CD4-positive, alpha-beta T cell treated with Interleukin-17A for 4 hours (primary cell): ENCODE results near the gene DLL3.

Source experiments
- DNase-seq: peaks from one replicate; pipeline ENCODE4 v3.0.0-alpha.2; 2020; ENCODE audit warnings: mixed read lengths

Gene DLL3

DNA sequence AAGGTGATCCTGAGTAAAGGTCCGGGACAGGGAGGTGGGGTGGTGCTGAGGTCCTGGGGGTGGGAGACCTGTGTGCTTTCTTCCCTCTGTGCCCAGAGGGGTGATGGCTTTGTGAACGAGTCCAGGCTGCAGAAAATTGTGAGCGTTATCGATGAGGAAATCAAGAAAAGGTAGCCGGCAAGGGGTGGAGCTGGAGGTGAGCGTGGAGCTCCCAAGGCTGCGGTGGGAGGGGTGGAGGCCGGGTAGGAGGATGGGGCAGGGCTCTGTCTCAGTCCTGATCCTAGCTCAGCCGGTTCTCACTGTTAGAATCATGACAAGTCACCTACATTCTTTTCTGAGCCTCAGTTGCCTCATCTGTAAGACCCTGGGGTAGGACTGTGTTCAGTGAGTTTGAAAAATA is 20.2 kb downstream of the DLL3 start:
- no peak for DNase-seq

DNA sequence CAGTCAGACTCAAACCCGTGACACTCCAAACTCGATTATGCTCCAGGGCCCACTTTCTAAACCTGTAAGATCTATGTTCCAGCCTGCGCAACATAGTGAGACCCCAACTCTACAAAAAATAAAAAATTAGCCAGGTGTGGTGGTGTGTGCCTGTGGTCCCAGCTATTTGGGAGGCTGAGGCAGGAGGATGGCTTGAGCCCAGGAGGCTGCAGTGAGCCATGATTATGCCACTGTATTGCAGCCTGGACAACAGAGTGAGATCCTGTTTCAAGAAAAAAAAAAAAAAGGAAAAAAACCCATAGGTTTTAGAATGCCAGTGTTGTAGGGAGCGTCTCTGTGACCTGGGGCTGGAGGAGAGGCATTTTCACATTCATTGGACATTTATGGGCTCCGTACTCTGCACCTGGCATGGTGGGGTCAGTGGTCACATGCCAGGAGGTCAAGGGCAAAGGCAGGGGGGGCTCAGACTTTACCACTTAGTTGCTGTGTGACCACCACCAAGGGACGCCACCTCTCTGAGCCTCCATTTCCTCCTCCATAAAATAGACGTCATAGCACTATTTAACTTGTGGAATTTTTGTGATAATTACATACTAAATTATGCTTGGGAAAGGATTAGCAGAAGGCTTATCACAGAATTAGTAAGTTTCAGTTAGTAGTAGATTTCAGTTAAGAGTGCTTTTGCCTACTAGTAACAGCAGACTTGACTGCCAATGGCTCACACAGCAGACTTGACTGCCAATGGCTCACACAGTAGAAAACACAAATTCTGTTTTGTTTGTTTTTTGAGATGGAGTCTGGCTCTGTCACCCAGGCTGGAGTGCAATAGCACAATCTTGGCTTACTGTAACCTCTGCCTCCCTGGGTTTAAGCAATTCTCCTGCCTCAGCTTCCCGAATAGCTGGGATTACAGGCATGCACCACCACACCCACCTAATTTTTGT is 22.1 kb downstream of the DLL3 start:
- no peak for DNase-seq

DNA sequence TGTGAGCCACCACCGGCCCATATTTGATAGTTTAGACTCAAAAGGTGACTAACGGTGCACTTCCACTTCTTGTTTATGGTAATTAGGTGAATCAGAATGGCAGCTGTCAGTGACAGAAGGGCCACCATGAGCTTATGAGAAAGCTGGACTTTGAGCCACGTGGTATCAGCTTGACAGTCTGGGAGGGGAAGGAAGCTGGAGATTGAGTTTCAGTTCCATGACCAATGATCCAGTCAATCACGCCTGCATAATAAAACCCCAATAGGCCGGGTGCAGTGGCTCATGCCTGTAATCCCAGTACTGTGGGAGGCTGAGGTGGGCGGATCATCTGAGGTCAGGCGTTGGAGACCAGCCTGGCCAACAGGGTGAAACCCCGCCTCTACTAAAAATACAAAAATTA is 25.7 kb downstream of the DLL3 start:
- no peak for DNase-seq

DNA sequence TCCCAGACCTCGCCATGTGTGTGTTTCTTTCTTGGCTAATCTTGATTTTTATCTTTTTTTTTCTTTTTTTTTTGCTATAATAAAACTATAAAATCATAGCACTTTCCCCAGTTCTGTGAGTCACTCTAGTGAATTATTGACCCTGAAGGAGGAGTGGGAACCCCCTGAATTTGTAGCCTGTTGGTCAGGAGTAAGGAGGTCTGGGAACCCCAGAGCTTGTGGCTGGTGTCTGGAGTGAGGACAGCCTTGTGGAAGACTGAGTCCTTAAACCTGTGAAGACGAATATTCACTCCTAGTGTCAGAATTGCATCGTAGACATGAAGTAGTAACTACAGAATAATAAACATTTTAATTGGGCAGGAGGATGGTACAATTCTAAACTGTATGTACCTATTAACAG is 26.5 kb downstream of the DLL3 start:
- no peak for DNase-seq

DNA sequence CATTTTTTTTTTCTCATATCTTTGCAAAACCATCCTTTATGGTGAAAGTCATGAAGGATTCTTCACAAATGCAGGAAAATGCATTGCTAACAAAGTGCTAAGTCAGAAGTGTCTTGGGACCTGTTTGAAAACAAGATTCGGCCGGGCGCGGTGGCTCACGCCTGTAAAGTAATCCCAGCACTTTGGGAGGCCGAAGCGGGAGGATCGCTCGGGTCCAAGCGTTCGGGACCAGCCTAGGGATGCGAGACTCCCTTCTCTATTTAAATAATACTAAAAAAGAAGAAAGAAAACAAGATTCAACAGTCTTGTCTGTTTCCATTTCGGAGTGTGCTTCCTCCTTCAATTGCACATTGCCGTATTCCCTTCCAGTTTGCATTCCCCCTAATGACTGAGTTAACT is 33.1 kb downstream of the DLL3 start:
- no peak for DNase-seq

DNA sequence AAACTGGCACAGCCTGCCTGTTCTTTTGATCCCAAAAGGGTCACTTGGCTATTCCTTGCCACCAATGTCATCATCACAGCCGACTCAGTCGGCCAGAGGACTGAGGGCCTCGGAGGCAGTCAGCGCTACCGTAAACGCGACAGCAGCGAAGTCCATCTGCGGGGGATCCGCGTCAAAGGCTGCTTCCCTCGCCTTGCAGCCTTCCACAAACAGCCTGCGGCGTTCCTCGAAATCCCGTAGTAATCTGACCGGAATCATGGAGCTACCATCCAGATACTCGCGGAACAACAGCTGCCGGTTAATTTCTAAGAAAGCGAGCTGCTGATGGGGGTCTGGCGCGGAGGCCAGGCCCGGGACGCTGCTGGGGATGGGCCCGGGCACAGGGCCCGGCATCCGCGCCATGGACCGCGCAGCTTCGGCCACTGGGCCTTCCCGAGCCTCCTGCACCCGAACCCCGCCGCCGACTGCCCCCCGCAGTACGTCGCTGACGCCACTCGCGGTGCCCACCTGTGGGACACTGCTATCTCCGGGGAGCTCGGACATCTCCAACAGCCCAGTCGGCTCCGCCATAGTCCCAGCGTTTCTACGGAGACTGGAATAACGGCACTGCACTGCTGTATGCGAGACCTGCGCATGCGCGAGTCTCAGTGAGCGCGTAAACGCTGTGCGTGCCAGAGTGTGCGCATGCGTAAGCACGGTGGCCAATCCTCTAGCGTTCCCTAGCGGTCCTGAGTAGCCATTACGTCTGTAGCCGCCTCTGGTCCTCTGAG is 33.7 kb downstream of the DLL3 start, which contains the start of gene EID2B:
EID2B (minus strand) TSS at position 620 of the 770 bp plus-strand sequence; CDS start at position 570, 50 bp downstream.
- DNase-seq: peak; percentile 96

DNA sequence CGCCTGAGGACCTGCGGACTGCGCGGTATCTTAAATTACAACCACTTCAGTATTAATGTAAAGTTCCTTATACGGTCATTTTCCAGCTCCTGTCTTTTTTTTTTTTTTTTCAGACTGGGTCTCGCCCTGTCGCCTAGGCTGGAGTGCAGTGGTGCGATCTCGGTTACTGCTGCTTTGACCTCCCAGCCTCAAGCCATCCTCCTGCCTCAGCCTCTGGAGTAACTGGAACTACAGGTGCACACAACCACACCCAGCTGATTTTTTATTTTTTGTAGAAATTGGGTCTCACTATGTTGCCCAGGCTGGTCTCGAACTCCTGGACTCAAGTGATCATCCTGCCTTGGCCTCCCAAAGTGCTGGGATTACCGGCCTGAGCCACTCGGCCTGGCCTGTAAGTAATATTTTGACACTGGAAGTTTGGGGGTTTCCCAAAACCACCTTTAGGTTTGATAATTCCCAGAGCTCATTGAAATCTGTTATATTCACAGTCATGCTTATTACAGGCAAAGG is 34.3 kb downstream of the DLL3 start:
- DNase-seq: no peak

DNA sequence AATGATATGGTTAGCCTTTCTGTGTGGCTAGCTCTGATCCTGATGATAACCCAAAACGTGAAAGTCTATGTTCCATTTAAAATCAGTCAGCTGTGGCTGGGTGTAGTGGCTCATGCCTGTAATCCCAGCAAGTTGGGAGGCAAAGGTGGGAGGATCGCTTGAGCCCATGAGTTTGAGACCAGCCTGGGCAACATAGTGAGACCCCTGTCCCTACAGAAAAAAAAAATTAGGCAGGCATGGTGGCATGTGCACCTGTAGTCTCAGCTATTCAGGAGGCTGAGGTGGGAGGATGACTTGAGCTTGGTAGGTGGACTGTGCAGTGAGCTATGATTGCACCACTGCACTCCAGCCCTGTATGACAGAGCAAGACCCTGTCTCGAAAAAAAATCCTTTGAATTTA is 35.0 kb downstream of the DLL3 start:
- DNase-seq: no peak

DNA sequence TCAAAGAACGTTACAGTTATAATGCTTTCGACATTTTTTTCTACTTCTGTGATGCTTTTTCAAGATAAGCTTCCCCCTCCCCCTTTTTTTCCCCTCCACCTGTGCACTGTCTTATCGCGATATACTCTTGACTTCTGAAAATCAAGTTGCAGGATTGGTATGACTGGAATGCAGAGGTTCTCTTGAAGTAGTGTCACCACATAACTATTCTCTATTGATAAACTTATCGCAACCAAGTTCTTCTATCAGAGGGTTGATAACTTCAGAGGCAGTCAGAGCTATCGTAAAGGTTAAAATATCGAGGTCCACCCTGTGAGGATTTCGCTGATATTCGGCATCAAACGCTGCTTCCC is 40.4 kb downstream of the DLL3 start:
- DNase-seq: no peak

DNA sequence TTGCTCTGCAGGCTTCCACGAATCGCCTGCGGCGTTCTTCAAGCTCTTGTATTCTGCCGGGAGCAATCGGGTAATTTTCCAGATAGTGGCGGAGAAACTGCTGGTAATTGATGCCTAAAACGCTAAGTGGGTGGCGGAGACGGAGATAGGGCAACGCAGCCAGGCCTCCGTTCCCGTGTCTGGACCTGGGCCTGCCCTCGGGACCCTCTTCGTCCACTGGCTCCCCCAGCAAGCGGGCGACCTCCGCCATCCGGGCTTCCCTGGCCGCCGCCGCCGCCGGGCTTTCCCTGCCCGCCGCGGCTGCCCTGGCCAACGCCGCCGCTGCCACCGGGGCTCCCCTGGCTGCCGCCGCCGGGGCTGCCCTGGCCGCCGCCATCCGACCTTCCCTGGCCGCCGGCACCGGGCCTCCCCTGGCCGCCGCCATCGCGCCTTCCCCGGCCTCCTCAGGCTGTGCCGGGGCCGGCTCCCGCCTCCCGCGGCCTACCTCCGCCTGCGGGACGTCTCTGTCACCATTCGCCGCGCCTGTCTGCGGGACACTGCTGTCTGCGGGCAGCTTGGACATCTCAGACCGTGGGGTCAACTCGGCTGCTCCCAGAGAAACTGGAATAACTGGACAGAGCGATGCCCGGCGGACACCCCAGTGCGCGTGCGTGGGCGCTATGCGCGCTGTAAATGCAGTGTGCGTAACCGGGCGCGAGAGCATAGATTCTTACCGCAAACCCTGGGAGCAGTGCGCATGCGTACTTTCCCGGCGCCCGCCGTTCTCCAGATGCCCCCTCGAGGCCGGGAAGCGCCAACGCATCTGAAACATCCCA is 41.0 kb downstream of the DLL3 start, which contains the start of gene EID2:
EID2 (minus strand) TSS at position 644 of the 815 bp plus-strand sequence; CDS start at position 562, 82 bp downstream.
- peak; percentile 97 for DNase-seq

DNA sequence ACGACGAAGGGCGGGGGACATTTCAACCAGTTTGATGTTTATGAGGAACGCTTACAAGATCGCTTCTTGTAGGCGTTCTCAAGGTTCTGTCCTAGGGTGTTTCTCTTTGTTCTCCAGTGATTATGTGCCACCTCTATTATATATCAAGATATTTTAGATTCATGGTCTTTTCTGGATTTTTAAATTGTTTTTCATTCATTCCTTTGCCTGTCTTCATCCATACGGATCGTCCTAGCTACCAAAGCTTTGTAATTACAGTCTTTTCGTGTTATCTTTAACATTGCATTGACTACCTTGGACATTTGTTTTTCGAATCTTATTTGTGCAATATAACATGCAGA is 41.6 kb downstream of the DLL3 start:
- DNase-seq: no peak

DNA sequence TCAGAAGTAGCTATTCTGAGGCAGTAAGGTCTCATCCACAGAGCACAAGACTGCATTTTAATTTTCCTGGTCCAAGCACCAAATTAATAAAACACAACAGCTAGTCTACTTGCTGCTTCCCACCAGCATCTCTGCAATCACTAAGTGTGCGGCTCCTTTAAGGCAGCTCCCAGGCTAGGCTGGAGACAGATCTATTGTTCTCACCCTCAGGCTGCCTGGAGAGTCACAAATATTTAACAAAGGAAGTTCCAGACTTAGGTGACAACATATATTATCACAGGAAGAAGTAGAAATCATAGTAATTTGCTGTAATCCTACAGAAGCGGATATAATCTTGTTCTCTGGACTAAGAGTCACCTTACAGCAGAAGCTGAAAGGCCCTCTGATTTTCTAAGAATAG is 43.5 kb downstream of the DLL3 start:
- no peak for DNase-seq

DNA sequence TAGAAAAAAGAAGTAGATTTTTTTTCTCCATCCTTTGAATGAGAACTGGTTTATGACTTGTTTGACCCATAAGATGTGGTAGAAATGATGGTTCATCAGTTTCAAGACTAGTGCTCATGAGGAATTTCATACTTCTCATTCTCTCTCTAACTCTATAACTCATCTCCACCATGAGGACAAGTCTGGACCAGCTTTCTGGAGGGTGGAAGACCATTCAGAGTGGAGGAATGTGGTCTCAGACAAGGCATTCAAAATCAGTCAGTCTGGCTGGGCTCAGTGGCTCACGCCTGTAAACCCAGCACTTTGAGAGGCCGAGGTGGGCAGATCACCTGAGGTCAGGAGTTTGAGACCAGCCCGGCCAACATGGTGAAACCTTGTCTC is 44.7 kb downstream of the DLL3 start:
- DNase-seq: no peak

DNA sequence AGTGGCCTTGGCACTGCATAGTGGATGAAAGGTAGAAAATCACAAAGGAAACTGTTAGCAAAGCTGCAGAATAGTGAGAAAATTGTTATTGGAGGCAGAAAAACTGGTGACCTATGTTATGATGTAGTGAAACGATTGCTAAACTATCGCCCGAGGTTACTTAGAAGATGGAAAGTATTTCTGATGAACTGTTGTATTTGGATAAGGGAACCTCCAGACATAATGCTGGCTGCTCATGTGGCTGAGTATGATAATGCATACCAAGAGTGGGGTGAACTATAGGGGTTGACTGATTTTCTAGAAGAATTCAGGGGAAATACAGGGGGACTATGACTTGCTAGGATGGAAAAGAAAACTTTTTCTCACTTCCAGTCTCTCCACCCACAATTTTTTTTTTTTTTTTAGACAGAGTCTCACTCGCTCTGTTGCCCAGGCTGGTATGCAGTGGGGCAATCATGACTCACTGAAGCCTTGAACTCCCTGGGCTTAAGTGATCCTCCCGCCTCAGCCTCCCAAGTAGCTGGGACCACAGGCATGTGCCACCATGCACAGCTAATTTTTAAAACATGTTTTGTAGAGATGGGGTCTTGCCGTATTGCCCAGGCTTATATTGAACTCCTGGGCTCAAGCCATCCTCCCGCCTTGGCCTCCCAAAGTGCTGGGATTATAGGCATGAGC is 45.6 kb downstream of the DLL3 start:
- DNase-seq: peak; percentile 44

DNA sequence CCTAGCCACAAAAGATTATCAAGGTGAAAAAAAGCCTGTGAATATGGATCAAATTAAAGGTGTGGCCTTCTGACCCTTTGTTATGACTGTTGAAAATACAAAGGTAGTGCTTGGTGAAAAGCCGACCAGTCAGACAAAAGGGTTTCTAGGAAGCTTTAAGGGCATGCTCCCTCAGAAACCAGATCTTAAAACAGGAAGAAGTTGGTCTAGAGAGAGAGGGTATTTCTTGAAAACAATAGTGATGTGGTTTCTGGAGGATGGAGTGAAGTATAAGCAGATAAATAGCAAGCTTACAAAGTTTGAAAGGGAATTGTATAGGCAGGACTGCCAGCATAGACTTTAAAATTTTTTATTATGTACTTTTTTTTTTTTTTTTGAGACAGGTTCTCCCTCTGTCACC is 46.2 kb downstream of the DLL3 start:
- DNase-seq: peak; percentile 11

DNA sequence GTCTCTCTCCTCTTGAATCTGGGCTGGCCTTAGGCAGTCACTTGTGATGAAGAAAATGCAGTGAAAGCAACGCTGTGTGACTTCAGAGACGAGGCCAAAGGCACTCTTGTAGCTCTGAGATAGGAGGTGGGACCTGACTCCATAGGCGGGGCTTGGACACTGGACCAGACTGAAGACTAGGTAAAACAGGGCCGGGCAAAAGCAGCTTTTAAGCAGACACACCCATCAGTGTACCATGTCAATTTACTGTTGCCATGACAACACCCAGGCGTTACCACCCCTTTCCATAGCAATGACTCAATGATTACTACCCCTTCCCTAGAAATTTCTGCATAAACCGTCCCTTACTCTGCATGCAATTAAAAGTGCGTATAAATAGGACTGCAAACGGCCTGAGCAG is 47.9 kb downstream of the DLL3 start:
- no peak for DNase-seq

DNA sequence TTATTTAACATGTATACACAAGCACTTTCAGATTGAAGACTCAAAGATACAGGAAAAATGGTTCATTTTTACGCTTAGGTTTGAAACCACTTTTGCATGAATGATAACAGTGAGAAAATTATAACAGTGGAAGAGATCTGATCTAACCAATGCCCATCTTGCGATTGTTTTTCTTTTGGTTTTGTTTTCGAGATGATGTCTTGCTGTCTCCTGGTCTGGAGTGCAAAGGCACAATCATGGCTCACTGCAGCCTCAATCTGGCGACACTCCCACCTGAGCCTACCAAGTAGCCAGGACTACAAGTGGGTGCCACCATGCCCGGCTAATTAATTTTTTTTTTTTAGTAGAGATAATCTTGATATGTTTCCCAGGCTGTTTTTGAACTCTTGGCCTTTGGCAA is 51.5 kb downstream of the DLL3 start:
- no peak for DNase-seq

DNA sequence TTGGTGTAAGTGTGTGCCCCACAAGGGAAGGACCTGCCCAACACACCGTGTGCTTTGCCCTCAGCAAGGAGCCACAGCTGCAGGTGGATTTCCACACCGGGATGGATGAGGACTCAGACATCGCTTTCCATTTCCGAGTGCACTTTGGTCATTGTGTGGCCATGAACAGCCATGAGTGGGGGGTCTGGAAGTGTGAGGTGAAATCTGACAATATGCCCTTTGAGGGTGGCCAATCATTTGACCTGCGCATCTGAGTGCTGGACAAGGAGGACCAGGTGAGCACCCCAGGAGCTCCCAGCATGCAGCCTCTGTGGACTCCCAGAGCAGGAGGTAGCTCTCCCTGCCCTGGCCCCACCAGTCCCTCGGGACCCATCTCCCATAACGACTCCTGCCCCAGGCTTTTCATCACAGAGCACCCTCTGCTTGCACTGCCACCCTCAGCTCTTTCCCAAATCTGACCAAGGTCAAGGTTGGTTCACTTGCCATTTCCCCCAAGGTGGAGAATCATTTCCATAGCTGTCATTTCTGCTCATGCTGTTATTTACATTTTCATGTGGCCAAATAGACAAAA is 54.4 kb downstream of the DLL3 start:
- DNase-seq: no peak

DNA sequence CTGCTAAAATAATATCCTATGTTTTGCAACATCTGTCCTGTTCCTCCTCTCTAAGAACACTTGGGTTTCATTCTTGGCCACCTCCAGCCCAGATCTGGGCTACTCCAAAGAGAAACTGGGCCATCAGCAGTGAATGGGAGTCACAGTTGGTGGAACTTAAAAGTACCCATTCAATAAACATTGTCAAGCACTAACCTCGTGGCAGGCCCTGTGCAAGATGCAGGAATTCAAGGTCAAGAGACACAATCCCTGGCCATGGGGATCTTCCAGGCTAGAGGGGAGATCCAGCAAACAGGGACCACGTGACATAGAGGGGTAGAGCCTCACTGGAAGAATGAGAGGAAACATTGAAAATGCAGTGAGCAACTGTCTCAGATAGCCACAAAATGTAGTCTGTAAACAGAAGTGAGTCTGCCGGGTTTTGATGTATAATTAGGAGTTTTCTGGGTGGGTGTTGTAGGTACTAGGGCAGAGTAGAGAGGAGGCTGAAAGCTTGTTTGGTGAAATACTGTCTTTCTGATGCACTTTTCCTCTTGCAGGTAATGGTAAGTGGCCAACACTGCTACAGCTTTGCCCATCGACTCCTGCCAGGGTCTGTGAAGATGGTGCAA is 56.1 kb downstream of the DLL3 start:
- no peak for DNase-seq

DNA sequence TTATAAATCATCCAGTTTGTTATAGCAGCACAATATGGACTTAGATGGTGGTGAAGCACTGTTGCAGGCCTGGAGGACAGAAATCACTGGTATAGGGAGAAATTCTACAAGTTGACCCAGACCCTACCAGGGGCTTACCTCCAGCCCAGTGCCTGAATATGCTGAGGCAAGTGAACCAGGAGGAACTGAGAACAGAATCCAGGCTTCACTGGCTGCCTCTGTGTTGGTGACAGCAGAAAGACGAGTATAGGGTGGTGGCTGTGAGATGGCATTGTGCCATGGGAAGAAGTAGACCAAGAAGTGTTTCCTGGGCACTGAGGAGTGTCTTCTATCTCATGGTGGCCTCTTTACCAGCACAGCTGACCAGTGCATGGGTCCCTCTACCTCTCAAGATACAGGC is 57.1 kb downstream of the DLL3 start:
- DNase-seq: no peak
